ENCODE results near the gene KCNA3. TPM values are rescaled to one million over a fixed set of nuclear protein-coding genes. Genes with fewer than 3 reads are reported as not detected.

KCNA3 gene
- total RNA-seq, 4 donors from 2014 or later, result 0.18 to 0.20 TPM; not detected in 2

GRCh38 chr1:110673805-110674336 lies 869 bp downstream of the KCNA3 start:
- TF ChIP-seq POLR2A (IDR thresholded peaks at IDR 0.05) (no peak), CTCF (IDR thresholded peaks at IDR 0.05 in 4 of 5, conservative IDR thresholded peaks at IDR 0.05 in 1 of 5) (no peak)
- intact Hi-C loops (cut with DNase I; ENCODE audit: low total_unique reads) (loop anchor here (5.0 kb wide), 1 partner anchor 42 kb away; no protein-coding TSS in a partner anchor), in situ Hi-C loops (cut with MboI; ENCODE audit: low sequenced_read_pairs in 4 of 4) (no loop called here)
- no peaks in the 10 kb centered on the region for H3K4me1 ChIP-seq
- H3K27me3 ChIP-seq, result peaks cover 24 to 46% (median 44%) of the 10 kb centered on the region in 3 donors
- no peak for DNase-seq
- no peaks in the 10 kb centered on the region for H3K36me3 ChIP-seq
- H3K27ac ChIP-seq, result no peak overlapping the region
- no peak for ATAC-seq
- H3K9me3 ChIP-seq, result no peaks in the 10 kb centered on the region
- peak overlapping the region; percentile 46 to 53 (median 50) for H3K4me3 ChIP-seq

- H3K4me3 ChIP-seq, result peak overlapping the region in 1 of 4 donors; percentile 53
- H3K27ac ChIP-seq, result no peak overlapping the region
- no peak for DNase-seq
- intact Hi-C loops (cut with DNase I; ENCODE audit: low total_unique reads) (loop anchor here (5.0 kb wide), 1 partner anchor 41 kb away; no protein-coding TSS in a partner anchor), in situ Hi-C loops (cut with MboI; ENCODE audit: low sequenced_read_pairs in 4 of 4) (no loop called here)
- H3K36me3 ChIP-seq, result no peaks in the 10 kb centered on the region
- H3K9me3 ChIP-seq, result no peaks in the 10 kb centered on the region
- no peak for ATAC-seq
- TF ChIP-seq CTCF (IDR thresholded peaks at IDR 0.05 in 4 of 5, conservative IDR thresholded peaks at IDR 0.05 in 1 of 5), result no peak
- no peak for TF ChIP-seq POLR2A (IDR thresholded peaks at IDR 0.05)
- H3K4me1 ChIP-seq, result no peaks in the 10 kb centered on the region
- H3K27me3 ChIP-seq, result peaks cover 24 to 49% (median 41%) of the 10 kb centered on the region in 3 donors
Measured at GRCh38 chr1:110673197-110673701, 1.5 kb downstream of the KCNA3 start.

- ATAC-seq (no peak), DNase-seq (no peak)
- Histone ChIP-seq H3K36me3 (no peaks in the 10 kb centered on the region), H3K4me1 (no peaks in the 10 kb centered on the region), H3K27me3 (peaks cover 24 to 49% (median 41%) of the 10 kb centered on the region in 3 donors), H3K4me3 (no peak overlapping the region), H3K9me3 (no peaks in the 10 kb centered on the region), H3K27ac (no peak overlapping the region)
- intact Hi-C loops (cut with DNase I; ENCODE audit: low total_unique reads), result loop anchor here (5.0 kb wide), 1 partner anchor 40 kb away; no protein-coding TSS in a partner anchor
- TF ChIP-seq POLR2A (IDR thresholded peaks at IDR 0.05), result no peak
- in situ Hi-C loops (cut with MboI; ENCODE audit: low sequenced_read_pairs in 4 of 4), result no loop called here
Measured at GRCh38 chr1:110672753-110673108, 2.0 kb downstream of the KCNA3 start.

GRCh38 chr1:110672001-110672752 lies 2.6 kb downstream of the KCNA3 start:
- peaks cover 24 to 49% (median 41%) of the 10 kb centered on the region in 3 donors for H3K27me3 ChIP-seq

More at GRCh38 chr1:110672001-110672752, 2.6 kb downstream of the KCNA3 start:
- intact Hi-C loops (cut with DNase I; ENCODE audit: low total_unique reads) (loop anchor here (5.0 kb wide), 1 partner anchor 40 kb away; no protein-coding TSS in a partner anchor), in situ Hi-C loops (cut with MboI; ENCODE audit: low sequenced_read_pairs in 4 of 4) (no loop called here)
- Histone ChIP-seq H3K4me3 (no peak overlapping the region), H3K36me3 (no peaks in the 10 kb centered on the region), H3K27ac (no peak overlapping the region), H3K9me3 (no peaks in the 10 kb centered on the region), H3K4me1 (no peaks in the 10 kb centered on the region)
- TF ChIP-seq POLR2A (IDR thresholded peaks at IDR 0.05), result no peak
- TF ChIP-seq CTCF (IDR thresholded peaks at IDR 0.05 in 4 of 5, conservative IDR thresholded peaks at IDR 0.05 in 1 of 5), result no peak
- DNase-seq (no peak), ATAC-seq (no peak)
